NB4 (cell line): ENCODE results near the gene CLDN6.

Experiments
- DNase-seq: peaks from one replicate; pipeline ENCODE4 v3.0.0; 2010; ENCODE audit warnings: low read depth
- H3K4me3 ChIP-seq: one replicate; pipeline ENCODE4 v1.5.1; 2011; ENCODE audit warnings: mild to moderate bottlenecking, low read depth, low read length, moderate library complexity
- MYC ChIP-seq: IDR thresholded peaks from 2 replicates; pipeline ENCODE4 v1.6.1; 2011; ENCODE audit warnings: low read depth, low read length
- POLR2A ChIP-seq: IDR thresholded peaks from 2 replicates; pipeline ENCODE4 v1.6.1; 2011; ENCODE audit warnings: mild to moderate bottlenecking; ENCODE audit not compliant: insufficient read length; ENCODE audit errors: extremely low read depth
- TF ChIP-seq, protein P1 (sequence below): IDR thresholded peaks from 2 replicates; pipeline ENCODE4 v1.6.1; 2011; ENCODE audit warnings: low read depth, low read length
- TF ChIP-seq, protein P2 (sequence below): IDR thresholded peaks from one replicate; pipeline ENCODE4 v1.5.1; 2012; ENCODE audit warnings: low read depth, low read length

CLDN6 gene

DNA sequence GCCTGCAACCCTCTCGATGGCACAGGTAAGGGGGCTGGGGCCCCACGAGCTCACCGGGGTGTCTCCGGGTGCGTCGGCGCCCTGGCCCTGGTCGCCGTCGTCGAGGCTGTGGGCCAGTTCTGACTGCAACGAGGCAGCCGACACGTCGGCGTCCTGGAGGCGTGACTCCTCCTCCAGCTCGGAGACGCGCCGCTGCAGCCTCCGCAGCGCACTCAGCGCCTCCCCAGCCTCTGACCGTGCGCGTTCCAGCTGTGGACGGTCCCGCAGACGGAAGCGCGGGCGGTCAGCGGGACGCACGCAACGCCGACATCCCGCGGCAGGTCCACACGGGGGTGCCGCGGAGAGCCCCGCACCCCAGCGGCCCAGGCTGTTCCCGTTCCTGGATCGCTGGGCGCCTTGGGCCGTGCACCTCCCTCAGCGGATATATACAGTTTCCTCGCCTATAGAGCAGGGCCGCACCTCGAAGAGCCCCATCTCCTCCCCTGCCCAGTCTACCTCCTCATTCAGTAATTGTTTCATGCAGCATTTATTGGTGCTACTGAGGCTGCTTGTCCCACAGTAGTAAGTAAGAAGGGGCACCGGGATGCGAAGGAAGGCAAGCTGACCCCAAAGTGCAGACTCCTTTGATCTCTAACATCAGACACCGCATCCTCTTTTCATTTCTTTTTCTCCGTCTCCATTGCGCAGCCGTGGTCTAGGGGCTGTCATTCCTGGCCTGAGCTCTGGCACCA is 11.7 kb upstream of the CLDN6 start:
- DNase-seq: peak; percentile 56
- H3K4me3 ChIP-seq: no peak overlapping the region
- TF ChIP-seq, protein P1, sequence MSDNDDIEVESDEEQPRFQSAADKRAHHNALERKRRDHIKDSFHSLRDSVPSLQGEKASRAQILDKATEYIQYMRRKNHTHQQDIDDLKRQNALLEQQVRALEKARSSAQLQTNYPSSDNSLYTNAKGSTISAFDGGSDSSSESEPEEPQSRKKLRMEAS: 0 out of 2 replicates have a peak, but pooled peaks have one; percentile 19
- no peak for TF ChIP-seq MYC
- TF ChIP-seq, protein P2, sequence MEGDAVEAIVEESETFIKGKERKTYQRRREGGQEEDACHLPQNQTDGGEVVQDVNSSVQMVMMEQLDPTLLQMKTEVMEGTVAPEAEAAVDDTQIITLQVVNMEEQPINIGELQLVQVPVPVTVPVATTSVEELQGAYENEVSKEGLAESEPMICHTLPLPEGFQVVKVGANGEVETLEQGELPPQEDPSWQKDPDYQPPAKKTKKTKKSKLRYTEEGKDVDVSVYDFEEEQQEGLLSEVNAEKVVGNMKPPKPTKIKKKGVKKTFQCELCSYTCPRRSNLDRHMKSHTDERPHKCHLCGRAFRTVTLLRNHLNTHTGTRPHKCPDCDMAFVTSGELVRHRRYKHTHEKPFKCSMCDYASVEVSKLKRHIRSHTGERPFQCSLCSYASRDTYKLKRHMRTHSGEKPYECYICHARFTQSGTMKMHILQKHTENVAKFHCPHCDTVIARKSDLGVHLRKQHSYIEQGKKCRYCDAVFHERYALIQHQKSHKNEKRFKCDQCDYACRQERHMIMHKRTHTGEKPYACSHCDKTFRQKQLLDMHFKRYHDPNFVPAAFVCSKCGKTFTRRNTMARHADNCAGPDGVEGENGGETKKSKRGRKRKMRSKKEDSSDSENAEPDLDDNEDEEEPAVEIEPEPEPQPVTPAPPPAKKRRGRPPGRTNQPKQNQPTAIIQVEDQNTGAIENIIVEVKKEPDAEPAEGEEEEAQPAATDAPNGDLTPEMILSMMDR: no peak
- TF ChIP-seq POLR2A: no peak

DNA sequence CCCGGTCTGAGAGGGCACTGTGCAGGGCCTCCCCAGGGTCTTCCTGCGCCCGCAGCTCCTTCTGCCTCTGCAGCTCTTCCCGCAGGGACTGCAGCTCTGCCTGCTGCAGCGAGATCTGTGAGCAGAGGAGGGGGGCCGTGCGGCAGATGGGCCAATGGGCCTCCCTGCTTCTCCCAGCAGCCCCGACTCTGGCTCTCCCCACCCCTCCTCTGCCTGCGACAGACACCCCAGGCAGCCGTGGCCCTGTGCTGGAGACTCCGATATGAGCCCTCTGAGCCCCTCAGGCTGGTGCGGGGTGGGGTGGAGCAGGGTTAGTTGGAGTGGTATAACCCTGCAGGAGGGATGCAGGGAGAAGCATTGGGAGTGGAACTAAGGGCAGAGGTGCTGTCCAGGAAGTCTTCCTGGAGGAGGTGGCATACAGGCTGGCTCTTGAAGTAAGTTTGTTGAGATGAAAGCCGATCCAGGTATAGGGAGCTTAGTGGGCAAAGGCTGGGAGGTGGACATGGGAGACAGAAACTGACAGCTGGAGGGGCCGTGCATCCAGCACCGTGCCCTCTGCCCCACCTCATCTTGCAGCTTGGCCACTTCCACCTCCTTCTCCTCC is 10.8 kb upstream of the CLDN6 start:
- no peak overlapping the region for H3K4me3 ChIP-seq
- no peak for DNase-seq
- no peak for TF ChIP-seq MYC
- TF ChIP-seq, protein P1: no peak
- no peak for TF ChIP-seq POLR2A
- TF ChIP-seq, protein P2: no peak

DNA sequence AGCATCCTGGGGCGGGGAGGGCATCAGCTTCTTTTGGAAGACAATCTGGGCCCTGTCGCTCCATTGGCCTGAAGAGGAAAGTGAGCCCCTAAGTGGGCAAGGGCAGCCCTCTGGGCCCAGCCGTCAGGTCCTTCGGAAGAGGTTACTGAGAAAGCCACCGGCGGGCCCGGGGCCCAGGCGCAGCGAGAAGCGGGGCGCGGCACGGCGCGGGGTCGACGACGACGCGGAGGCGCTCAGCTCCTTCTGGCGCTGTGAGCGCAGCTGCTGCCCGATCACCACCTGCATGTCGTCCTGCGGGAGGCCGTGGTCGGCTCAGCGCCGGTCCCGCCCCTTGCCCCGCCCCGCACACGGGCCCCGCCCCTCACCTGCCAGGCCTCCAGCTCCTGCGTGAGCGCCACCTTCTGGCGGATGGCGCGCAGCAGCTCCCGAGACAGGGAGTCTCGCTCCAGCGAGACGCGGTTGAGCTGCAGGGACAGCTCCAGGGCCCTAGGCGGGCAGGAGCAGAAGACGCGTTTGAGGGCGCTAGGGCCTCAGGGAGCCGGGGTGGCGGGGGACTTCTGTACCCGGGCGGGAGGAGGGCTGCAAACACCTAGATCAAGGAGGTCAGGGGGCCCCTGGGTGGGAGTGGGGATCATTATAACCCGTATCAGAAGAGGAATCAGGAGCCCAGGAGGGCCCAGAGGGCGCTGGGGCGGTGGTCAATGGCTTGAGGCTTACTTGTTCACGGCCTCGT is 10.2 kb upstream of the CLDN6 start:
- H3K4me3 ChIP-seq: no peak overlapping the region
- DNase-seq: peak; percentile 86

DNA sequence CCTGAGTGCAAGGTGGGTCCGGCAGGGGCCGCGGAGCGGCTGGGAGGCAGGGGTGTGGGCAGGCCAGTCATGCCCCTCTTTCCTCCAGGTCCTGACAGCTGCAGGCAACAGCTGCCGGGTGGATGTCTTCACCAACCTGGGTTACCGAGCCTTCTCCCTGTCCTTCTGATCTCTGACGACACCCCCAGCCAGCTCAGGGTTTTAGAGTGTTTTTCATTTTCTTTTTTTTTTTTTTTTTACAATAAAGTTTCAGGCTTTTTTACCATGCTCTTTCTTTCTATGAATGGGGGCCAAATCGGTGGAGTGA is 9.5 kb upstream of the CLDN6 start:
- H3K4me3 ChIP-seq: no peak overlapping the region
- no peak for DNase-seq
- no peak for TF ChIP-seq POLR2A
- TF ChIP-seq, protein P2: no peak
- TF ChIP-seq MYC: no peak

More for the DNA sequence above, 10.2 kb upstream of the CLDN6 start:
- TF ChIP-seq, protein P2: peak; percentile 68
- TF ChIP-seq, protein P1: peak; percentile 43; the same call in 1 of the 2 replicates
- TF ChIP-seq MYC (no peak), POLR2A (no peak)

DNA sequence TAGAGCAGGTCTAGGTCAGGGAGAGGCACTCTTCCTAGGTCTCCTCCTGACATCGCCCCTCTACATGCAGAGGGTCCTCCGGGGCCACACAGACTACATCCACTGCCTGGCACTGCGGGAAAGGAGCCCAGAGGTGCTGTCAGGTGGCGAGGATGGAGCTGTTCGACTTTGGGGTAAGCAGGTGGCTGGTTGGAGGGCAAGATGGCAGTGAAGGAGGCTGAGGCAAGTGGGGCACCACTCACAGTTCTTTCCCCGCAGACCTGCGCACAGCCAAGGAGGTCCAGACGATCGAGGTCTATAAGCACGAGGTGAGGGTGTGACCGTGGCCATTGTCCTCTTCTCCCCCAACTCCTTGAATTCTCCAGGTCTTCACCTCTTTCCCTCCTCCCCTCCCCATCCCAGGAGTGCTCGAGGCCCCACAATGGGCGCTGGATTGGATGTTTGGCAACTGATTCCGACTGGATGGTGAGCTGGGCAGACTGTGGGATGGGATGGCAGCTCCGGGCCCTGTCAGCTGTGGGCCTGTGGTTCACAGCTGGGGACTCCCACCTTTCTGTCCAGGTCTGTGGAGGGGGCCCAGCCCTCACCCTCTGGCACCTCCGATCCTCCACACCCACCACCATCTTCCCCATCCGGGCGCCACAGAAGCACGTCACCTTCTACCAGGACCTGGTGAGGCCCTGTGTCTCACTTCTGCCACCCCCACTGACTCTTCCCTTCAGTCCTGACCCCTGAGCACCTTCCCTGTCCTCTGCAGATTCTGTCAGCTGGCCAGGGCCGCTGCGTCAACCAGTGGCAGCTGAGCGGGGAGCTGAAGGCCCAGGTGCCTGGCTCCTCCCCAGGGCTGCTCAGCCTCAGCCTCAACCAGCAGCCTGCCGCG is 8.9 kb upstream of the CLDN6 start:
- no peak for TF ChIP-seq MYC
- TF ChIP-seq, protein P2: no peak
- no peak overlapping the region for H3K4me3 ChIP-seq
- DNase-seq: no peak
